Measurements from ENCODE around the gene ZNF282. TPM values are rescaled to one million over a fixed set of nuclear protein-coding genes. Genes with fewer than 3 reads are reported as not detected.

Gene ZNF282
- total and polyA plus RNA-seq, 9 of the 15 experiments (the other 6 are each of a cell fraction or from before 2014, with no cell fraction given): 0.76 to 58.6 (median 17.4) TPM

DNA sequence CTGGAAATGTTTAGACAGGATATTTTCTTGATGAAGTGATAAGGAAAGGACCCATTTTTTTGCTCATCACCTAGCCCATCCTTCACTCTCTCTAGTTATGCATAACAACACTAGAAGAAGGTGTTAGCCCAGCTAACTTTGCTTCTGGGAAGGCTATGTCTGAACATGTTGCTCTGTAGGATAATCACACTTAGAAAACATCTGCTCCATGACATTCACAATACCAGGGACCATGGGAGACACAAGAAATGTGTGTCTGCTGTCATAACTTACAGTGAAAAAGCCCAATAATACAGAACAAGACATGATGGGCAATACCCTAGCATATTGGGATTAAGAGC lies 13.9 kb upstream of the ZNF282 start (continued):
- no peak for TF ChIP-seq ZNF280B (CRISPR knock-in tag; IDR thresholded peaks at IDR 0.05)
- TF ChIP-seq, protein P1, sequence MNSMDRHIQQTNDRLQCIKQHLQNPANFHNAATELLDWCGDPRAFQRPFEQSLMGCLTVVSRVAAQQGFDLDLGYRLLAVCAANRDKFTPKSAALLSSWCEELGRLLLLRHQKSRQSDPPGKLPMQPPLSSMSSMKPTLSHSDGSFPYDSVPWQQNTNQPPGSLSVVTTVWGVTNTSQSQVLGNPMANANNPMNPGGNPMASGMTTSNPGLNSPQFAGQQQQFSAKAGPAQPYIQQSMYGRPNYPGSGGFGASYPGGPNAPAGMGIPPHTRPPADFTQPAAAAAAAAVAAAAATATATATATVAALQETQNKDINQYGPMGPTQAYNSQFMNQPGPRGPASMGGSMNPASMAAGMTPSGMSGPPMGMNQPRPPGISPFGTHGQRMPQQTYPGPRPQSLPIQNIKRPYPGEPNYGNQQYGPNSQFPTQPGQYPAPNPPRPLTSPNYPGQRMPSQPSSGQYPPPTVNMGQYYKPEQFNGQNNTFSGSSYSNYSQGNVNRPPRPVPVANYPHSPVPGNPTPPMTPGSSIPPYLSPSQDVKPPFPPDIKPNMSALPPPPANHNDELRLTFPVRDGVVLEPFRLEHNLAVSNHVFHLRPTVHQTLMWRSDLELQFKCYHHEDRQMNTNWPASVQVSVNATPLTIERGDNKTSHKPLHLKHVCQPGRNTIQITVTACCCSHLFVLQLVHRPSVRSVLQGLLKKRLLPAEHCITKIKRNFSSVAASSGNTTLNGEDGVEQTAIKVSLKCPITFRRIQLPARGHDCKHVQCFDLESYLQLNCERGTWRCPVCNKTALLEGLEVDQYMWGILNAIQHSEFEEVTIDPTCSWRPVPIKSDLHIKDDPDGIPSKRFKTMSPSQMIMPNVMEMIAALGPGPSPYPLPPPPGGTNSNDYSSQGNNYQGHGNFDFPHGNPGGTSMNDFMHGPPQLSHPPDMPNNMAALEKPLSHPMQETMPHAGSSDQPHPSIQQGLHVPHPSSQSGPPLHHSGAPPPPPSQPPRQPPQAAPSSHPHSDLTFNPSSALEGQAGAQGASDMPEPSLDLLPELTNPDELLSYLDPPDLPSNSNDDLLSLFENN (IDR thresholded peaks at IDR 0.05; ENCODE audit: low read depth in 2 of 2, low read length in 2 of 2): no peak
- no peak for TF ChIP-seq ZNF436 (CRISPR knock-in tag; IDR thresholded peaks at IDR 0.05)
- no peak for TF ChIP-seq SMARCA5 (IDR thresholded peaks at IDR 0.05)
- no peak for TF ChIP-seq MLX (CRISPR knock-in tag; conservative IDR thresholded peaks at IDR 0.05)
- TF ChIP-seq, protein P2, sequence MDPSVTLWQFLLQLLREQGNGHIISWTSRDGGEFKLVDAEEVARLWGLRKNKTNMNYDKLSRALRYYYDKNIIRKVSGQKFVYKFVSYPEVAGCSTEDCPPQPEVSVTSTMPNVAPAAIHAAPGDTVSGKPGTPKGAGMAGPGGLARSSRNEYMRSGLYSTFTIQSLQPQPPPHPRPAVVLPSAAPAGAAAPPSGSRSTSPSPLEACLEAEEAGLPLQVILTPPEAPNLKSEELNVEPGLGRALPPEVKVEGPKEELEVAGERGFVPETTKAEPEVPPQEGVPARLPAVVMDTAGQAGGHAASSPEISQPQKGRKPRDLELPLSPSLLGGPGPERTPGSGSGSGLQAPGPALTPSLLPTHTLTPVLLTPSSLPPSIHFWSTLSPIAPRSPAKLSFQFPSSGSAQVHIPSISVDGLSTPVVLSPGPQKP (CRISPR knock-in tag; IDR thresholded peaks at IDR 0.05): no peak
